H1 (cell line): ENCODE results near the gene DSCAM. TPM values are rescaled to one million over a fixed set of nuclear protein-coding genes. Genes with fewer than 3 reads are reported as not detected.

ENCODE experiments used
- CTCF ChIA-PET: fragments of 300-600 bp; sonication (Branson Sonifier 250); formaldehyde crosslinking; loops from one replicate; lab custom pipeline; 2021; ENCODE audit not compliant: partially characterized antibody; lab: Charles Lee
- POLR2A ChIA-PET: fragments of 300-600 bp; sonication (Branson Sonifier 250); formaldehyde crosslinking; loops from one replicate; lab custom pipeline; 2021; ENCODE audit warnings: inconsistent platforms; ENCODE audit not compliant: partially characterized antibody; lab: Charles Lee
- DNase-seq, 2 experiments: peaks; one replicate each; pipeline versions ENCODE4 v3.0.0 to v3.0.0-alpha.2; 2010 to 2022; ENCODE audit warnings: low spot score in 2 of 2, low read depth in 1 of 2, mixed read lengths in 1 of 2
- FAIRE-seq: peaks from 2 replicates; lab custom pipeline; 2011; peaks lifted over from hg19 to GRCh38; lab: Jason Lieb, UNC
- H2AFZ ChIP-seq: 2 replicates; pipeline ENCODE4 v1.8.1; 2012; ENCODE audit warnings: low read length, inconsistent platforms
- H2AK5ac ChIP-seq: 2 replicates; pipeline ENCODE4 v1.6.1; 2013; ENCODE audit warnings: low read depth, low read length
- H2BK120ac ChIP-seq: replicated peaks from 2 replicates; pipeline ENCODE3; 2013; ENCODE audit warnings: low read depth, low read length, inconsistent platforms
- H2BK12ac ChIP-seq: 2 replicates; pipeline ENCODE4 v1.6.1; 2013; ENCODE audit warnings: low read depth, low read length
- H2BK15ac ChIP-seq: 2 replicates; pipeline ENCODE4 v1.6.1; 2013; ENCODE audit warnings: low read length
- H2BK20ac ChIP-seq: 2 replicates; pipeline ENCODE4 v1.6.1; 2013; ENCODE audit warnings: low read length
- H2BK5ac ChIP-seq: 2 replicates; pipeline ENCODE4 v1.6.1; 2013; ENCODE audit warnings: low read depth, low read length
- H3K14ac ChIP-seq: 2 replicates; pipeline ENCODE4 v1.6.1; 2013; ENCODE audit warnings: inconsistent platforms; ENCODE audit not compliant: insufficient read length
- H3K18ac ChIP-seq: 2 replicates; pipeline ENCODE4 v1.6.1; 2013; ENCODE audit warnings: low read length; ENCODE audit errors: extremely low read depth
- H3K23ac ChIP-seq: 2 replicates; pipeline ENCODE4 v1.6.1; 2013; ENCODE audit warnings: inconsistent platforms; ENCODE audit not compliant: insufficient read length
- H3K23me2 ChIP-seq: 2 replicates; pipeline ENCODE4 v1.6.1; 2013; ENCODE audit warnings: low read depth, low read length
- H3K27ac ChIP-seq: 2 replicates; pipeline ENCODE4 v1.6.1; 2011; ENCODE audit warnings: low read depth, low read length, inconsistent platforms
- H3K27me3 ChIP-seq, 4 experiments: replicated peaks in 1 of 4; 1 replicate in 1 of 4; 2 replicates in 3 of 4; pipeline versions ENCODE4 v1.6.1 to v1.8.1; 2011 to 2013; ENCODE audit warnings: low read length in 3 of 4, mild to moderate bottlenecking in 3 of 4, inconsistent platforms in 2 of 4, mixed read lengths in 2 of 4, moderate library complexity in 1 of 4; ENCODE audit not compliant: control insufficient read depth in 3 of 4, insufficient read depth in 3 of 4; ENCODE audit errors: extremely low read depth in 1 of 4
- H3K36me3 ChIP-seq, 4 experiments: 2 replicates each; pipeline versions ENCODE4 v1.6.1 to v1.8.1; 2011 to 2013; ENCODE audit warnings: mild to moderate bottlenecking in 4 of 4, low read length in 3 of 4, moderate library complexity in 2 of 4, control low read depth in 1 of 4, inconsistent platforms in 1 of 4; ENCODE audit not compliant: insufficient read depth in 4 of 4, control insufficient read depth in 2 of 4
- H3K4ac ChIP-seq: replicated peaks from 2 replicates; pipeline ENCODE3; 2013; ENCODE audit warnings: low read length, low read depth, mixed read lengths, inconsistent platforms; ENCODE audit not compliant: insufficient read length
- H3K4me1 ChIP-seq, 4 experiments: replicated peaks in 1 of 4; 1 replicate in 1 of 4; 2 replicates in 3 of 4; pipeline versions ENCODE4 v1.6.1 to v1.8.1; 2011 to 2013; ENCODE audit warnings: low read length in 3 of 4, inconsistent platforms in 2 of 4, mixed read lengths in 1 of 4; ENCODE audit not compliant: insufficient read depth in 4 of 4, control insufficient read depth in 3 of 4
- H3K4me2 ChIP-seq, 2 experiments: 2 replicates each; pipeline versions ENCODE4 v1.6.1 to v1.8.1; 2011 to 2013; ENCODE audit warnings: low read depth in 2 of 2, low read length in 2 of 2, control low read depth in 1 of 2, inconsistent platforms in 1 of 2, mild to moderate bottlenecking in 1 of 2; ENCODE audit not compliant: insufficient read depth in 1 of 2
- H3K4me3 ChIP-seq, 4 experiments: fragments of 200-600, 300-600 bp in 1 of 4; sonication (generic), shearing (Covaris generic), sonication (Bioruptor Twin) in 1 of 4; 2 replicates each; pipeline versions ENCODE4 v1.5.1 to v1.8.1; 2011 to 2016; ENCODE audit warnings: low read length in 4 of 4, low read depth in 3 of 4, control low read depth in 2 of 4, inconsistent platforms in 2 of 4, mild to moderate bottlenecking in 2 of 4, mixed read lengths in 1 of 4, moderate library complexity in 1 of 4; ENCODE audit not compliant: insufficient read depth in 2 of 4; ENCODE audit errors: extremely low read depth in 1 of 4
- H3K56ac ChIP-seq: replicated peaks from 2 replicates; pipeline ENCODE3; 2013; ENCODE audit warnings: low read depth, mild to moderate bottlenecking, mixed read lengths, low read length, inconsistent platforms; ENCODE audit not compliant: insufficient read length
- H3K79me1 ChIP-seq: 2 replicates; pipeline ENCODE4 v1.6.1; 2013; ENCODE audit warnings: low read depth, low read length, control low read depth
- H3K79me2 ChIP-seq, 2 experiments: 2 replicates each; pipeline versions ENCODE4 v1.6.1 to v1.8.1; 2012 to 2013; ENCODE audit warnings: low read length in 2 of 2, mild to moderate bottlenecking in 2 of 2, inconsistent platforms in 1 of 2; ENCODE audit not compliant: insufficient read depth in 2 of 2, control insufficient read depth in 1 of 2
- H3K9ac ChIP-seq, 4 experiments: replicated peaks in 1 of 4; 1 replicate in 1 of 4; 2 replicates in 3 of 4; pipeline versions ENCODE4 v1.6.1 to v1.8.1; 2011 to 2013; ENCODE audit warnings: low read depth in 3 of 4, low read length in 3 of 4, control low read depth in 2 of 4, mild to moderate bottlenecking in 2 of 4, moderate library complexity in 2 of 4, inconsistent platforms in 1 of 4; ENCODE audit errors: extremely low read depth in 1 of 4
- H3K9me3 ChIP-seq, 2 experiments: 2 replicates each; pipeline versions ENCODE4 v1.6.1 to v1.8.1; 2012 to 2013; ENCODE audit warnings: mild to moderate bottlenecking in 2 of 2, moderate library complexity in 2 of 2, control low read depth in 1 of 2, inconsistent platforms in 1 of 2, low read depth in 1 of 2, low read length in 1 of 2, mixed read lengths in 1 of 2; ENCODE audit not compliant: insufficient read depth in 2 of 2
- H4K20me1 ChIP-seq, 2 experiments: replicated peaks in 1 of 2; 2 replicates each; pipeline versions ENCODE3 to v1.8.1; 2011 to 2013; ENCODE audit warnings: inconsistent platforms in 2 of 2, low read length in 2 of 2, mild to moderate bottlenecking in 1 of 2; ENCODE audit not compliant: insufficient read depth in 2 of 2, control insufficient read depth in 1 of 2
- H4K5ac ChIP-seq: 2 replicates; pipeline ENCODE4 v1.6.1; 2013; ENCODE audit warnings: low read length, low read depth, mixed read lengths, inconsistent platforms; ENCODE audit not compliant: insufficient read length
- H4K8ac ChIP-seq: 2 replicates; pipeline ENCODE4 v1.8.0; 2013; ENCODE audit warnings: mild to moderate bottlenecking, moderate library complexity, low read length, inconsistent platforms; ENCODE audit not compliant: insufficient read depth; ENCODE audit errors: extremely low read depth
- H4K91ac ChIP-seq: replicated peaks from 2 replicates; pipeline ENCODE3; 2013; ENCODE audit warnings: low read length, mixed read lengths, inconsistent platforms; ENCODE audit not compliant: insufficient read length
- RAD21 ChIP-seq, 2 experiments: IDR thresholded peaks in 1 of 2; conservative IDR thresholded peaks in 1 of 2; 2 replicates each; pipeline ENCODE4 v1.6.1; 2011; ENCODE audit warnings: low read depth in 2 of 2, low read length in 2 of 2, improper control_type of control experiment in 1 of 2, inconsistent platforms in 1 of 2, mild to moderate bottlenecking in 1 of 2, moderate library complexity in 1 of 2
- WGBS, 2 experiments: shearing (Covaris generic) in 1 of 2; methylation state at CpG; one replicate each; pipeline versions ENCODE4 v1.1.6 to v1.1.7; 2013 to 2015; ENCODE audit warnings: low lambda C conversion rate in 2 of 2, mixed read lengths in 2 of 2, inconsistent platforms in 1 of 2, low coverage in 1 of 2, missing lambda C conversion rate in 1 of 2; ENCODE audit not compliant: insufficient replicate concordance in 2 of 2, insufficient coverage in 1 of 2, insufficient read length in 1 of 2; ENCODE audit errors: extremely low coverage in 1 of 2, missing lambda C conversion rate in 1 of 2; 5-methylcytosine and 5-hydroxymethylcytosine counted together
- polyA plus RNA-seq, 7 experiments: library from polyadenylated mRNA; depleted of rRNA in 3 of 7; stranded (reverse) in 5 of 7; unstranded in 2 of 7; fragments of >200 nt in 5 of 7; fragments of 200-250 nt in 2 of 7; gene quantifications; 1 replicate in 5 of 7; 2 replicates in 1 of 7; 4 replicates in 1 of 7; pipeline versions ENCODE4 v1.2.1 to v1.2.3, GENCODE V29; 2011 to 2013; ENCODE audit warnings: missing spikeins in 2 of 7, mixed read lengths in 2 of 7
- total RNA-seq: library from RNA; stranded (reverse); fragmentation: NEBNext Ultra II Directional; extraction: Animal tissue kit (Norgen Biotek cat#: 25700); gene quantifications from 2 replicates; pipeline ENCODE4 v1.2.1, GENCODE V29; 2021

Gene DSCAM
- total and polyA plus RNA-seq, 2 of the 8 experiments (the other 6 are each of a cell fraction or from before 2014, with no cell fraction given): 0.02 to 0.15 TPM

DNA sequence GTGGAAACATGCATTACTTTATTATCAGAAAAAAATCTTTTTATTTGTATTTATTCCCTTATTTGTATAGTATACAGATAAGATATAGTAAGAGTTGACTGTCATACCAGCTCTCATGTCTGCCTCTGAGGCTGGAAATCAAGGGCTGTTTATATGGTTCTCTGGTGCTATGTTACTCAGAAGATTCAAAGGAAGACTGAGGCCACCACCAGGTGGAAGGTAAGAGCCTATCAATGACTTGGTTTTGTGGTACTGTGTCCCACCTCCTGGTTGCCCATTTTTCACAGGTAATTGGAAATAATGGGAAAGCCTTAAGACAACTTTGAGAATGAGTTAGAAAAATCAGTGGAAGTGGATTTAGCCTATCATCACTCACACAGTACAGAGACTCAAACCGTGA is 342.1 kb downstream of the DSCAM start:
- no peak overlapping the region for H4K91ac ChIP-seq
- no peak overlapping the region for H4K5ac ChIP-seq
- H2BK120ac ChIP-seq: no peak overlapping the region
- no peak overlapping the region for H3K18ac ChIP-seq
- no peak overlapping the region for H3K23ac ChIP-seq
- H2BK20ac ChIP-seq: no peak overlapping the region
- H2AFZ ChIP-seq: no peak overlapping the region
- H3K23me2 ChIP-seq: no peaks in the 10 kb centered on the region
- H2BK12ac ChIP-seq: no peak overlapping the region
- 88% methylated on average over 1 of the region's 1 CpG; no CpG with 5 or more reads in 1 of the 2 experiments for WGBS, 2 experiments
- H2BK5ac ChIP-seq: no peak overlapping the region
- H2AK5ac ChIP-seq: no peak overlapping the region
- no peak overlapping the region for H3K4me2 ChIP-seq
- ChIA-PET POLR2A (no interaction called here), CTCF (interaction anchor here (0.7 to 1.1 kb wide), 3 partner anchors 8 to 183 kb away, joined by 4 to 6 read pairs (median 4); no protein-coding TSS in a partner anchor)
- DNase-seq (no peak), FAIRE-seq (no peak)
- no peak overlapping the region for H3K14ac ChIP-seq
- no peaks in the 10 kb centered on the region for H3K4me1 ChIP-seq
- no peak overlapping the region for H3K4me3 ChIP-seq
- no peaks in the 10 kb centered on the region for H4K20me1 ChIP-seq
- no peak overlapping the region for H3K9ac ChIP-seq
- no peak overlapping the region for H2BK15ac ChIP-seq
- no peak overlapping the region for H4K8ac ChIP-seq
- no peaks in the 10 kb centered on the region for H3K36me3 ChIP-seq
- H3K79me1 ChIP-seq: no peaks in the 10 kb centered on the region
- no peaks in the 10 kb centered on the region for H3K9me3 ChIP-seq
- H3K27ac ChIP-seq: no peak overlapping the region
- H3K79me2 ChIP-seq: no peaks in the 10 kb centered on the region
- H3K56ac ChIP-seq: no peak overlapping the region
- no peak overlapping the region for H3K4ac ChIP-seq
- H3K27me3 ChIP-seq: peaks cover 0 to 1% (median 0%) of the 10 kb centered on the region in 4 experiments; a peak in 1 of 7 replicates
- peak; percentile 38 to 48 for TF ChIP-seq RAD21 (IDR thresholded peaks at IDR 0.05 in 1 of 2, conservative IDR thresholded peaks at IDR 0.05 in 1 of 2; ENCODE audit: low read depth in 2 of 2, low read length in 2 of 2)
